ENCODE data around the gene ACTL6B.

- TF ChIP-seq POLR2A (IDR thresholded peaks at IDR 0.05; ENCODE audit: low read depth, low read length) (no peak), CTCF (IDR thresholded peaks at IDR 0.05; ENCODE audit: extremely low read depth in 1 of 2, insufficient read depth in 1 of 2, low read depth in 1 of 2, low read length in 2 of 2) (no peak), MAX (IDR thresholded peaks at IDR 0.05; ENCODE audit: insufficient read depth, insufficient read length) (no peak), POLR2AphosphoS5 (IDR thresholded peaks at IDR 0.05; ENCODE audit: insufficient read depth, low read depth, low read length) (no peak), JUN (IDR thresholded peaks at IDR 0.05; ENCODE audit: borderline replicate concordance, insufficient read depth, insufficient read length, low read depth) (no peak)
Observed at GRCh38 chr7:100630066-100630465, 26.2 kb downstream of the ACTL6B start.
